ENCODE measurements around the gene PDE6H.

DNA sequence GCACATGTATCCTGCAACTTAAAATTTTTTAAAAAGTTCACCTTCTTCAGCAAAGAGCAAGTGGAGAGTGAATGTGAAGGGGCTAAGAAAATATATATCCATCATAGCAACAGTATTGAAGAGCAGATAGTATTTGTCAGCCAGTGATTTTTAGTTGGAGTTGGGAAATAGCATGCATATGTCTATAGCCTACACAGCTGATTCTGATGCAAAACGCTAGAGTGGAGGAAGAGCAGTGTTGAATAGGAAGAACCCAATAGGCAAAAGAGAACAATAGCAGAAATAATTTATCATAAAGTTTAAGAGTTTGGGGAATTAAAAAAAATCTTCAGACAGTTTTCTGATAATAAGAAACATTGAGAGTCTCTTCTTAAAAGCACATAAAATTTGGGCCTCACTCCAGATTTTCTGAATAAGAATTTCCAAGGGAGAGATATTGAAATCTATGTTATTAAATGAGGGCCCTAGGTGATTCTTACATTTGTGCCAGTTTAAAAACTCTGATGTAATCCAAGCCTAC is 12.0 kb downstream of the PDE6H start:
- TF ChIP-seq SRF (IDR thresholded peaks at IDR 0.05; ENCODE audit: low read depth, low read length) (no peak), JUN (IDR thresholded peaks at IDR 0.05; ENCODE audit: low read depth, low read length) (no peak), POLR2A (IDR thresholded peaks at IDR 0.05; ENCODE audit: control extremely low read depth in 1 of 2, low read depth in 2 of 2, low read length in 2 of 2) (no peak), SP2 (IDR thresholded peaks at IDR 0.05; ENCODE audit: low read length) (no peak), EZH2 (IDR thresholded peaks at IDR 0.05; ENCODE audit: low read depth, low read length, severe bottlenecking) (no peak), RAD21 (IDR thresholded peaks at IDR 0.05 in 1 of 2, conservative IDR thresholded peaks at IDR 0.05 in 1 of 2; ENCODE audit: low read depth in 2 of 2, low read length in 2 of 2) (no peak), SP1 (IDR thresholded peaks at IDR 0.05; ENCODE audit: low read depth, low read length) (no peak)
- TF ChIP-seq, protein P1, sequence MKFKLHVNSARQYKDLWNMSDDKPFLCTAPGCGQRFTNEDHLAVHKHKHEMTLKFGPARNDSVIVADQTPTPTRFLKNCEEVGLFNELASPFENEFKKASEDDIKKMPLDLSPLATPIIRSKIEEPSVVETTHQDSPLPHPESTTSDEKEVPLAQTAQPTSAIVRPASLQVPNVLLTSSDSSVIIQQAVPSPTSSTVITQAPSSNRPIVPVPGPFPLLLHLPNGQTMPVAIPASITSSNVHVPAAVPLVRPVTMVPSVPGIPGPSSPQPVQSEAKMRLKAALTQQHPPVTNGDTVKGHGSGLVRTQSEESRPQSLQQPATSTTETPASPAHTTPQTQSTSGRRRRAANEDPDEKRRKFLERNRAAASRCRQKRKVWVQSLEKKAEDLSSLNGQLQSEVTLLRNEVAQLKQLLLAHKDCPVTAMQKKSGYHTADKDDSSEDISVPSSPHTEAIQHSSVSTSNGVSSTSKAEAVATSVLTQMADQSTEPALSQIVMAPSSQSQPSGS (IDR thresholded peaks at IDR 0.05; ENCODE audit: low read length): no peak
- TF ChIP-seq, protein P2, sequence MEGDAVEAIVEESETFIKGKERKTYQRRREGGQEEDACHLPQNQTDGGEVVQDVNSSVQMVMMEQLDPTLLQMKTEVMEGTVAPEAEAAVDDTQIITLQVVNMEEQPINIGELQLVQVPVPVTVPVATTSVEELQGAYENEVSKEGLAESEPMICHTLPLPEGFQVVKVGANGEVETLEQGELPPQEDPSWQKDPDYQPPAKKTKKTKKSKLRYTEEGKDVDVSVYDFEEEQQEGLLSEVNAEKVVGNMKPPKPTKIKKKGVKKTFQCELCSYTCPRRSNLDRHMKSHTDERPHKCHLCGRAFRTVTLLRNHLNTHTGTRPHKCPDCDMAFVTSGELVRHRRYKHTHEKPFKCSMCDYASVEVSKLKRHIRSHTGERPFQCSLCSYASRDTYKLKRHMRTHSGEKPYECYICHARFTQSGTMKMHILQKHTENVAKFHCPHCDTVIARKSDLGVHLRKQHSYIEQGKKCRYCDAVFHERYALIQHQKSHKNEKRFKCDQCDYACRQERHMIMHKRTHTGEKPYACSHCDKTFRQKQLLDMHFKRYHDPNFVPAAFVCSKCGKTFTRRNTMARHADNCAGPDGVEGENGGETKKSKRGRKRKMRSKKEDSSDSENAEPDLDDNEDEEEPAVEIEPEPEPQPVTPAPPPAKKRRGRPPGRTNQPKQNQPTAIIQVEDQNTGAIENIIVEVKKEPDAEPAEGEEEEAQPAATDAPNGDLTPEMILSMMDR (IDR thresholded peaks at IDR 0.05; ENCODE audit: control extremely low read depth in 1 of 3, insufficient read depth in 1 of 3, low read depth in 1 of 3, low read length in 3 of 3): no peak

Data from H1 (cell line).